ENCODE data around the gene LPGAT1. TPM values are rescaled to one million over a fixed set of nuclear protein-coding genes. Genes with fewer than 3 reads are reported as not detected.

LPGAT1 gene
- total RNA-seq, 1 donor from 2014 or later, result 35.5 TPM

- no peak for DNase-seq (ENCODE audit: low read depth)
- H3K4me3 ChIP-seq (ENCODE audit: low read depth, low read length), result no peak overlapping the region
- TF ChIP-seq CTCF (conservative IDR thresholded peaks at IDR 0.05; ENCODE audit: low read depth, low read length), result no peak
Observed at GRCh38 chr1:211811848-211812247, 18.7 kb downstream of the LPGAT1 start.

- TF ChIP-seq CTCF (conservative IDR thresholded peaks at IDR 0.05; ENCODE audit: low read depth, low read length), result no peak
- DNase-seq (ENCODE audit: low read depth), result no peak
- no peak overlapping the region for H3K4me3 ChIP-seq (ENCODE audit: low read depth, low read length)
Observed at GRCh38 chr1:211811126-211811525, 19.4 kb downstream of the LPGAT1 start.

GRCh38 chr1:211808475-211808874 is 22.1 kb downstream of the LPGAT1 start:
- no peak overlapping the region for H3K4me3 ChIP-seq (ENCODE audit: low read depth, low read length)
- TF ChIP-seq CTCF (conservative IDR thresholded peaks at IDR 0.05; ENCODE audit: low read depth, low read length), result no peak
- DNase-seq (ENCODE audit: low read depth), result no peak

- DNase-seq (ENCODE audit: low read depth), result no peak
- H3K4me3 ChIP-seq (ENCODE audit: low read depth, low read length), result no peak overlapping the region
- TF ChIP-seq CTCF (conservative IDR thresholded peaks at IDR 0.05; ENCODE audit: low read depth, low read length), result no peak
Observed at GRCh38 chr1:211804915-211805314, 25.6 kb downstream of the LPGAT1 start.

- DNase-seq (ENCODE audit: low read depth), result no peak
- no peak overlapping the region for H3K4me3 ChIP-seq (ENCODE audit: low read depth, low read length)
- no peak for TF ChIP-seq CTCF (conservative IDR thresholded peaks at IDR 0.05; ENCODE audit: low read depth, low read length)
Observed at GRCh38 chr1:211800925-211801607, 29.5 kb downstream of the LPGAT1 start.

- no peak for DNase-seq (ENCODE audit: low read depth)
- no peak for TF ChIP-seq CTCF (conservative IDR thresholded peaks at IDR 0.05; ENCODE audit: low read depth, low read length)
- H3K4me3 ChIP-seq (ENCODE audit: low read depth, low read length), result no peak overlapping the region
Observed at GRCh38 chr1:211797994-211798393, 32.6 kb downstream of the LPGAT1 start.

- no peak for DNase-seq (ENCODE audit: low read depth)
- H3K4me3 ChIP-seq (ENCODE audit: low read depth, low read length), result no peak overlapping the region
- no peak for TF ChIP-seq CTCF (conservative IDR thresholded peaks at IDR 0.05; ENCODE audit: low read depth, low read length)
Observed at GRCh38 chr1:211791979-211792378, 38.6 kb downstream of the LPGAT1 start.
